ENCODE measurements around the gene ARHGEF1. TPM values are rescaled to one million over a fixed set of nuclear protein-coding genes. Genes with fewer than 3 reads are reported as not detected.

The ARHGEF1 gene
- total and polyA plus RNA-seq, 12 donors, result 20.2 to 143 (median 30.2) TPM

DNA sequence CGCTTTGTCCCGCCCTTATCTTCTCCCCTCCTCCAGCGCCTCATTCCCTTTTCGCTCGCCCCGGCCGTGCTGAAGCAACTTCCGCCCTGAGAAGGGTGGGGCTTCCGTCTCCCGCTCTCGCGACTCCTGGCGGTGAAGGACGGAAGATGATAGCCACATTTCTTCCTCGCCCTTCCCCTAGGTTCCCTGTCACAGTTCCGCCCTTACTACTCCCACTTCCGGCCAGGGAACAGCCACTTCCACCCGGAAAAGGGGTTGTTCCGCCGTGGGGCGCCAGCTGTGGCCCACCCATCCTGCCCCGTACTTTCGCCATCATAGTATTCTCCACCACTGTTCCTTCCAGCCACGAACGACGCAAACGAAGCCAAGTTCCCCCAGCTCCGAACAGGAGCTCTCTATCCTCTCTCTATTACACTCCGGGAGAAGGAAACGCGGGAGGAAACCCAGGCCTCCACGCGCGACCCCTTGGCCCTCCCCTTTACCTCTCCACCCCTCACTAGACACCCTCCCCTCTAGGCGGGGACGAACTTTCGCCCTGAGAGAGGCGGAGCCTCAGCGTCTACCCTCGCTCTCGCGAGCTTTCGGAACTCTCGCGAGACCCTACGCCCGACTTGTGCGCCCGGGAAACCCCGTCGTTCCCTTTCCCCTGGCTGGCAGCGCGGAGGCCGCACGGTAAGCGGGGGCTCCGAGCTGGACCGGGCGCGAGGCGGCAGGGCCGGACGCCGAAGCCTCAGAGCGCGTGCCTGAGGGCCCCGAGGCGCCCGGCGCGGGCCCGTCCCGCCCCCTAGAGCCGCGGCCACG lies 23.2 kb upstream of the ARHGEF1 start, which contains the start of gene RPS19:
TSS of gene RPS19 (plus strand) at position 638 of the 801 bp plus-strand sequence. CDS start 520 bp downstream, outside the sequence.
- WGBS, 2 donors, result 0% methylated on average over 76 of the region's 76 CpGs
- intact Hi-C loops (cut with DNase I), result loop anchor here in 6 of 10 donors (1.0 to 5.0 kb wide), 3 partner anchors 23 to 97 kb away; partner anchors contain the start of genes ARHGEF1 (in 3 of the 6) and RABAC1 (in 3 of the 6)
- ATAC-seq (peak; percentile 93 to 98 (median 97)), DNase-seq (peak; percentile 99)
- H3K9me3 ChIP-seq, result no peaks in the 10 kb centered on the region
- H3K4me1 ChIP-seq, result peaks cover 7 to 48% (median 30%) of the 10 kb centered on the region in 9 donors
- TF ChIP-seq, protein P1, sequence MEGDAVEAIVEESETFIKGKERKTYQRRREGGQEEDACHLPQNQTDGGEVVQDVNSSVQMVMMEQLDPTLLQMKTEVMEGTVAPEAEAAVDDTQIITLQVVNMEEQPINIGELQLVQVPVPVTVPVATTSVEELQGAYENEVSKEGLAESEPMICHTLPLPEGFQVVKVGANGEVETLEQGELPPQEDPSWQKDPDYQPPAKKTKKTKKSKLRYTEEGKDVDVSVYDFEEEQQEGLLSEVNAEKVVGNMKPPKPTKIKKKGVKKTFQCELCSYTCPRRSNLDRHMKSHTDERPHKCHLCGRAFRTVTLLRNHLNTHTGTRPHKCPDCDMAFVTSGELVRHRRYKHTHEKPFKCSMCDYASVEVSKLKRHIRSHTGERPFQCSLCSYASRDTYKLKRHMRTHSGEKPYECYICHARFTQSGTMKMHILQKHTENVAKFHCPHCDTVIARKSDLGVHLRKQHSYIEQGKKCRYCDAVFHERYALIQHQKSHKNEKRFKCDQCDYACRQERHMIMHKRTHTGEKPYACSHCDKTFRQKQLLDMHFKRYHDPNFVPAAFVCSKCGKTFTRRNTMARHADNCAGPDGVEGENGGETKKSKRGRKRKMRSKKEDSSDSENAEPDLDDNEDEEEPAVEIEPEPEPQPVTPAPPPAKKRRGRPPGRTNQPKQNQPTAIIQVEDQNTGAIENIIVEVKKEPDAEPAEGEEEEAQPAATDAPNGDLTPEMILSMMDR (IDR thresholded peaks at IDR 0.05), result peak; percentile 39 to 74 (median 68)
- H3K36me3 ChIP-seq, result peaks cover 0 to 41% (median 25%) of the 10 kb centered on the region in 9 donors
- peak within 1 kb of the TSS; percentile 87 to 99 (median 96) for H3K27ac ChIP-seq
- H3K4me3 ChIP-seq, result peak within 1 kb of the TSS; percentile 48 to 98 (median 82)
- peaks cover 0 to 4% (median 0%) of the 10 kb centered on the region in 7 donors for H3K27me3 ChIP-seq

- intact Hi-C loops (cut with DNase I), result loop anchor here in 6 of 10 donors (1.0 to 5.0 kb wide), 3 partner anchors 22 to 97 kb away; partner anchors contain the start of genes ARHGEF1 (in 3 of the 6) and RABAC1 (in 3 of the 6)
- Histone ChIP-seq H3K4me3 (peak overlapping the region; percentile 48 to 98 (median 82)), H3K4me1 (peaks cover 7 to 51% (median 30%) of the 10 kb centered on the region in 9 donors), H3K27me3 (peaks cover 0 to 3% (median 0%) of the 10 kb centered on the region in 7 donors), H3K27ac (peak overlapping the region; percentile 87 to 99 (median 96)), H3K36me3 (peaks cover 0 to 48% (median 30%) of the 10 kb centered on the region in 9 donors), H3K9me3 (no peaks in the 10 kb centered on the region)
- TF ChIP-seq, protein P1 (IDR thresholded peaks at IDR 0.05), result no peak
- DNase-seq (no peak), ATAC-seq (no peak)
- WGBS, 2 donors, result 1% methylated on average over 40 to 45 of the region's 45 CpGs
Measured at GRCh38 chr19:41860419-41861115, 22.4 kb upstream of the ARHGEF1 start.

DNA sequence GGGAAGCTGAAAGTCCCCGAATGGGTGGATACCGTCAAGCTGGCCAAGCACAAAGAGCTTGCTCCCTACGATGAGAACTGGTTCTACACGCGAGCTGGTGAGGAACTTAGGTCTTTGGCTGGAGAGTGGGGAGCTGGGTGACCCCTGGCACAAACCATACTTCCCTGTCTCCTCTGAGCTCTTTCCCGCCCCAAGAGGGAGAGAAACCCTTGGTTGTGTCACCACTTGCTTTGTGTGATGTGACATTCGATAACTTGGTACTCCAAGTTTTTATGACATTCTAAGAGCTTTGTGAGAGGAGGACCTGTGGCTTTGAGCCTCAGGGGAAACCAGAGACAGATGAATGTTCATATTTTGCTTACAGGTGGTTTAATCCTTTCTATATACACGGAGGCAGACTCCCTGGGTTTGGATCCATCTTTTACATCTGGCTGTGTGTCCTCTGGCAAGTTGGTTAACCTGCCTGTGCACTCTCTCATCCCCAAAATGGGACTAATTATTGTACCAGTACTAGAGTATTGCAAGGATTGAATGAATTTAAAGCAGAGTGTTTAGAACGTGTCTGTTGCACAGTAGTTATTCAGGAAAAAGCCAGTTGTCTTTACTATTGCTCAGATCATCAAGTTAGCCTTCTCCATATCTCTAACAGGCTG lies 21.7 kb upstream of the ARHGEF1 start:
- peak overlapping the region; percentile 48 to 98 (median 82) for H3K4me3 ChIP-seq
- 38 to 43% methylated on average over 9 of the region's 9 CpGs for WGBS, 2 donors
- H3K36me3 ChIP-seq, result peaks cover 0 to 55% (median 30%) of the 10 kb centered on the region in 9 donors
- peak overlapping the region in 8 of 10 donors; percentile 87 to 99 (median 94) for H3K27ac ChIP-seq
- no peak for ATAC-seq
- intact Hi-C loops (cut with DNase I), result loop anchor here in 5 of 10 donors (2.0 to 5.0 kb wide), 2 partner anchors 22 to 96 kb away; partner anchors contain the start of genes RABAC1 (in 3 of the 5) and ARHGEF1 (in 2 of the 5)
- no peak for DNase-seq
- H3K4me1 ChIP-seq, result peaks cover 7 to 54% (median 32%) of the 10 kb centered on the region in 9 donors
- no peaks in the 10 kb centered on the region for H3K9me3 ChIP-seq
- H3K27me3 ChIP-seq, result no peaks in the 10 kb centered on the region
- TF ChIP-seq, protein P1 (IDR thresholded peaks at IDR 0.05), result no peak
